GM23338 (cell line): ENCODE results near the gene MAP3K14. TPM values are rescaled to one million over a fixed set of nuclear protein-coding genes. Genes with fewer than 3 reads are reported as not detected.

Experiments
- ATAC-seq: fragments of 200-7000 bp; cut with Tn5 transposase; 3 replicates; pipeline ENCODE4 v1.9.1; 2020
- DNase-seq: peaks from one replicate; pipeline ENCODE4 v3.0.0-alpha.2; 2015; ENCODE audit warnings: low spot score
- H2AFZ ChIP-seq: fragments of 200-600 bp; sonication (generic); 2 replicates; pipeline ENCODE4 v1.8.0; 2016; ENCODE audit warnings: antibody characterized with exemption, mild to moderate bottlenecking, moderate library complexity
- H3F3A ChIP-seq: fragments of 200-600 bp; sonication (generic); replicated peaks from 2 replicates; pipeline ENCODE4 v1.8.0; 2017; ENCODE audit warnings: antibody characterized with exemption, mixed run types, low read depth
- H3K27ac ChIP-seq: fragments of 200-600 bp; sonication (generic); 2 replicates; pipeline ENCODE4 v1.6.1; 2016; ENCODE audit warnings: low read depth
- H3K27me3 ChIP-seq: fragments of 200-600 bp; sonication (generic); 2 replicates; pipeline ENCODE4 v1.8.0; 2016; ENCODE audit warnings: mild to moderate bottlenecking, mixed run types, moderate library complexity; ENCODE audit not compliant: insufficient read depth
- H3K36me3 ChIP-seq: fragments of 200-600 bp; sonication (generic); 2 replicates; pipeline ENCODE4 v1.8.0; 2016; ENCODE audit warnings: mild to moderate bottlenecking; ENCODE audit not compliant: insufficient read depth
- H3K4me1 ChIP-seq: fragments of 200-600 bp; sonication (generic); 2 replicates; pipeline ENCODE4 v1.8.0; 2016; ENCODE audit warnings: mild to moderate bottlenecking, moderate library complexity; ENCODE audit not compliant: insufficient read depth
- H3K4me2 ChIP-seq: fragments of 200-600 bp; sonication (generic); 2 replicates; pipeline ENCODE4 v1.7.1; 2017; ENCODE audit warnings: mixed run types
- H3K4me3 ChIP-seq: fragments of 200-600 bp; sonication (generic); 2 replicates; pipeline ENCODE4 v1.6.1; 2016; ENCODE audit warnings: mixed run types
- H3K79me2 ChIP-seq: fragments of 200-600 bp; sonication (generic); replicated peaks from 2 replicates; pipeline ENCODE4 v1.8.0; 2017; ENCODE audit warnings: mild to moderate bottlenecking; ENCODE audit not compliant: insufficient read depth
- H3K9me2 ChIP-seq: fragments of 200-600 bp; sonication (generic); 2 replicates; pipeline ENCODE4 v1.8.0; 2017; ENCODE audit not compliant: insufficient read depth
- H4K20me1 ChIP-seq: fragments of 200-600 bp; sonication (generic); replicated peaks from 2 replicates; pipeline ENCODE4 v1.8.0; 2017; ENCODE audit warnings: mild to moderate bottlenecking; ENCODE audit not compliant: insufficient read depth
- H3K27ac Mint-ChIP-seq: 2 replicates; pipeline ENCODE4 v1.8.0; 2020; ENCODE audit warnings: inconsistent platforms, mild to moderate bottlenecking, moderate library complexity, mixed read lengths
- H3K27me3 Mint-ChIP-seq: 3 replicates; pipeline ENCODE4 v1.8.0; 2022; ENCODE audit warnings: low read depth, mild to moderate bottlenecking, moderate library complexity, mixed read lengths, inconsistent platforms; ENCODE audit not compliant: insufficient read depth, poor library complexity
- H3K36me3 Mint-ChIP-seq: 3 replicates; pipeline ENCODE4 v1.8.0; 2021; ENCODE audit warnings: low read depth, mild to moderate bottlenecking, inconsistent platforms, moderate library complexity, mixed read lengths
- H3K4me1 Mint-ChIP-seq: 3 replicates; pipeline ENCODE4 v1.8.0; 2020; ENCODE audit warnings: mild to moderate bottlenecking, inconsistent platforms, mixed read lengths
- H3K4me3 Mint-ChIP-seq: 3 replicates; pipeline ENCODE4 v1.8.0; 2021; ENCODE audit warnings: moderate library complexity, mild to moderate bottlenecking, inconsistent platforms, mixed read lengths
- H3K9me3 Mint-ChIP-seq: 3 replicates; pipeline ENCODE4 v1.8.0; 2020; ENCODE audit warnings: moderate library complexity, mild to moderate bottlenecking, inconsistent platforms, mixed read lengths
- CREB1 ChIP-seq: fragments of 250-450 bp; sonication (Bioruptor Pico); IDR thresholded peaks from 2 replicates; pipeline ENCODE4 v1.5.0; 2020; ENCODE audit warnings: low read depth, mild to moderate bottlenecking, moderate library complexity
- ETS1 ChIP-seq: IDR thresholded peaks from 2 replicates; pipeline ENCODE4 v1.6.1; 2016; ENCODE audit warnings: antibody characterized with exemption
- EZH2 ChIP-seq: fragments of 200-600 bp; sonication (generic); IDR thresholded peaks from one replicate; pipeline ENCODE4 v1.8.0; 2017; ENCODE audit warnings: antibody characterized with exemption, mild to moderate bottlenecking, low read depth; ENCODE audit not compliant: unreplicated experiment
- JUNB ChIP-seq: IDR thresholded peaks from one replicate; pipeline ENCODE4 v1.6.1; 2016; ENCODE audit warnings: antibody characterized with exemption; ENCODE audit not compliant: unreplicated experiment
- NANOG ChIP-seq: IDR thresholded peaks from 2 replicates; pipeline ENCODE4 v1.6.1; 2016; ENCODE audit warnings: antibody characterized with exemption, borderline replicate concordance
- POLR2AphosphoS5 ChIP-seq: IDR thresholded peaks from 2 replicates; pipeline ENCODE4 v1.6.1; 2016; ENCODE audit warnings: antibody characterized with exemption, low read depth
- REST ChIP-seq: IDR thresholded peaks from one replicate; pipeline ENCODE4 v1.6.1; 2018; ENCODE audit warnings: antibody characterized with exemption; ENCODE audit not compliant: unreplicated experiment
- STAT1 ChIP-seq: IDR thresholded peaks from one replicate; pipeline ENCODE4 v1.6.1; 2016; ENCODE audit warnings: antibody characterized with exemption; ENCODE audit not compliant: unreplicated experiment
- ZNF114 ChIP-seq: fragments of 250-450 bp; sonication (Bioruptor Pico); IDR thresholded peaks from 2 replicates; pipeline ENCODE4 v1.5.0; 2020; ENCODE audit warnings: mild to moderate bottlenecking, moderate library complexity
- ZNF331 ChIP-seq: fragments of 250-450 bp; sonication (Bioruptor Pico); IDR thresholded peaks from 2 replicates; pipeline ENCODE4 v1.5.0; 2020; ENCODE audit warnings: low read depth, mild to moderate bottlenecking, moderate library complexity
- ZNF462 ChIP-seq: fragments of 250-450 bp; sonication (Bioruptor Pico); IDR thresholded peaks from 2 replicates; pipeline ENCODE4 v1.5.0; 2020; ENCODE audit warnings: mild to moderate bottlenecking, moderate library complexity
- polyA plus RNA-seq: library from polyadenylated mRNA; unstranded; fragments of >200 nt; fragmentation: Nextera tagmentation; extraction: Ambion mirVana; gene quantifications from 2 replicates; pipeline ENCODE4 v1.2.1, GENCODE V29; 2016
- total RNA-seq: library from RNA; depleted of rRNA; stranded (reverse); fragments of >200 nt; shearing (Covaris generic); gene quantifications from 2 replicates; pipeline ENCODE4 v1.2.3, GENCODE V29; 2014
- TF ChIP-seq, protein P1 (sequence below), 2 experiments: fragments of 200-600 bp in 1 of 2; sonication (generic) in 1 of 2; conservative IDR thresholded peaks; 2 replicates each; pipeline versions ENCODE4 v1.5.1 to v1.6.1; 2016 to 2017; ENCODE audit warnings: antibody characterized with exemption in 2 of 2, low read depth in 2 of 2, mild to moderate bottlenecking in 2 of 2, moderate library complexity in 1 of 2

The MAP3K14 gene
- total and polyA plus RNA-seq, 2 experiments from 2014 or later, result 1.3 to 4.9 TPM

GRCh38 chr17:45274033-45274432 is 42.8 kb downstream of the MAP3K14 start (continued):
- TF ChIP-seq, protein P1, sequence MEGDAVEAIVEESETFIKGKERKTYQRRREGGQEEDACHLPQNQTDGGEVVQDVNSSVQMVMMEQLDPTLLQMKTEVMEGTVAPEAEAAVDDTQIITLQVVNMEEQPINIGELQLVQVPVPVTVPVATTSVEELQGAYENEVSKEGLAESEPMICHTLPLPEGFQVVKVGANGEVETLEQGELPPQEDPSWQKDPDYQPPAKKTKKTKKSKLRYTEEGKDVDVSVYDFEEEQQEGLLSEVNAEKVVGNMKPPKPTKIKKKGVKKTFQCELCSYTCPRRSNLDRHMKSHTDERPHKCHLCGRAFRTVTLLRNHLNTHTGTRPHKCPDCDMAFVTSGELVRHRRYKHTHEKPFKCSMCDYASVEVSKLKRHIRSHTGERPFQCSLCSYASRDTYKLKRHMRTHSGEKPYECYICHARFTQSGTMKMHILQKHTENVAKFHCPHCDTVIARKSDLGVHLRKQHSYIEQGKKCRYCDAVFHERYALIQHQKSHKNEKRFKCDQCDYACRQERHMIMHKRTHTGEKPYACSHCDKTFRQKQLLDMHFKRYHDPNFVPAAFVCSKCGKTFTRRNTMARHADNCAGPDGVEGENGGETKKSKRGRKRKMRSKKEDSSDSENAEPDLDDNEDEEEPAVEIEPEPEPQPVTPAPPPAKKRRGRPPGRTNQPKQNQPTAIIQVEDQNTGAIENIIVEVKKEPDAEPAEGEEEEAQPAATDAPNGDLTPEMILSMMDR (conservative IDR thresholded peaks at IDR 0.05; ENCODE audit: low read depth in 2 of 2), result no peak
- TF ChIP-seq CREB1 (CRISPR knock-in tag) (no peak), STAT1 (no peak)

DNA sequence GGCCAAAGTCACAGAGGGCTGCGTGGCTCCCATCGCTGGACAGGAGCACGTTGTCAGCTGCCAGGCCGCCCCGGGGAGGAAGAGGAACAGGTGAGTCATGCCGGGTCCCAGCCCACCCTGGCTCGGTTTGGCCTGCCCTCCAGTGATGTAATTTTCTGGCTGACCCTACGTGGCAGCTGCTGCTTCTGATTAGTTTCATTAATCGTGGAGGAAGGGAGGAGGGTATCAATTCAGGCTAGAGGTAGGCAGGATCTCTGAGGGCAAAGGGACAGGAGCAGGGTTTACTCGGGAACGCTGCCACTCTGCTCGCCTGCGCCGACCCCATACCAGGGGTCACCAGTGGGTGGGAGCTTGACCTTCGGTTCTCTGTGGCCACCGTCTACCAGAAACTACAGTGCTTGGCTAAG is 43.3 kb downstream of the MAP3K14 start:
- Histone ChIP-seq H3K27ac (no peak overlapping the region), H2AFZ (no peak overlapping the region), H3F3A (peaks cover 7% of the 10 kb centered on the region; the same call in 1 of the 2 replicates), H3K4me2 (no peak overlapping the region), H3K27me3 (no peaks in the 10 kb centered on the region), H3K4me1 (no peaks in the 10 kb centered on the region), H3K79me2 (no peaks in the 10 kb centered on the region), H4K20me1 (no peaks in the 10 kb centered on the region; the same call in 1 of the 2 replicates), H3K9me2 (no peaks in the 10 kb centered on the region), H3K4me3 (no peak overlapping the region), H3K36me3 (no peaks in the 10 kb centered on the region)
- Mint-ChIP-seq H3K27ac (no peak overlapping the region), H3K36me3 (peaks cover 22% of the 10 kb centered on the region), H3K4me3 (no peak overlapping the region), H3K9me3 (no peaks in the 10 kb centered on the region), H3K27me3 (no peaks in the 10 kb centered on the region), H3K4me1 (peaks cover 17% of the 10 kb centered on the region)
- ATAC-seq (no peak), DNase-seq (no peak)
- TF ChIP-seq CREB1 (CRISPR knock-in tag) (no peak), JUNB (no peak), POLR2AphosphoS5 (no peak), REST (no peak), ZNF462 (no peak), EZH2 (no peak), ETS1 (no peak), ZNF331 (CRISPR knock-in tag) (no peak), NANOG (no peak), ZNF114 (no peak)
